CD14-positive monocyte (primary cell): ENCODE data around the gene PADI4. TPM values are rescaled to one million over a fixed set of nuclear protein-coding genes. Genes with fewer than 3 reads are reported as not detected.

Experiments used
- DNase-seq, 3 donors: peaks; one replicate each; pipeline ENCODE4 v3.0.0-alpha.2; 2011 to 2022
- H2AFZ ChIP-seq: 2 replicates; pipeline ENCODE4 v1.6.0; 2012; ENCODE audit warnings: mild to moderate bottlenecking, low read depth, low read length, inconsistent platforms; ENCODE audit not compliant: insufficient read depth, poor library complexity, severe bottlenecking
- H3K27ac ChIP-seq, 2 donors: 1 replicate in 1 of 2; 2 replicates in 1 of 2; pipeline ENCODE4 v1.5.1; 2012 to 2013; ENCODE audit warnings: low read length in 2 of 2, control low read depth in 1 of 2, inconsistent platforms in 1 of 2, low read depth in 1 of 2, mild to moderate bottlenecking in 1 of 2
- H3K27me3 ChIP-seq, 2 donors: one replicate each; pipeline versions ENCODE4 v1.6.0 to v1.6.1; 2011 to 2013; ENCODE audit warnings: low read length in 2 of 2; ENCODE audit not compliant: control insufficient read depth in 2 of 2, insufficient read depth in 2 of 2
- H3K36me3 ChIP-seq, 2 donors: replicated peaks in 1 of 2; 1 replicate in 1 of 2; 2 replicates in 1 of 2; pipeline versions ENCODE4 v1.5.1 to v1.6.1; 2012 to 2013; ENCODE audit warnings: low read length in 2 of 2, control low read depth in 1 of 2, inconsistent platforms in 1 of 2, mild to moderate bottlenecking in 1 of 2; ENCODE audit not compliant: insufficient read depth in 2 of 2, control insufficient read depth in 1 of 2
- H3K4me1 ChIP-seq, 2 donors: 1 replicate in 1 of 2; 2 replicates in 1 of 2; pipeline versions ENCODE4 v1.5.1 to v1.6.1; 2012 to 2013; ENCODE audit warnings: low read length in 2 of 2, control low read depth in 1 of 2, inconsistent platforms in 1 of 2, mild to moderate bottlenecking in 1 of 2, moderate library complexity in 1 of 2; ENCODE audit not compliant: insufficient read depth in 2 of 2, control insufficient read depth in 1 of 2
- H3K4me2 ChIP-seq: replicated peaks from 2 replicates; pipeline ENCODE3; 2012; ENCODE audit warnings: low read length, moderate library complexity, mild to moderate bottlenecking; ENCODE audit not compliant: poor library complexity, severe bottlenecking; ENCODE audit errors: extremely low read depth
- H3K4me3 ChIP-seq, 3 experiments: fragments of 200-600 bp in 1 of 3; sonication (generic) in 1 of 3; replicated peaks in 1 of 3; 1 replicate in 2 of 3; 2 replicates in 1 of 3; pipeline ENCODE4 v1.5.1; 2011 to 2013; ENCODE audit warnings: low read length in 3 of 3, mild to moderate bottlenecking in 3 of 3, control low read depth in 2 of 3, low read depth in 2 of 3, inconsistent platforms in 1 of 3, moderate library complexity in 1 of 3
- H3K79me2 ChIP-seq: 2 replicates; pipeline ENCODE4 v1.6.0; 2012; ENCODE audit warnings: mild to moderate bottlenecking, control low read depth, inconsistent platforms, low read length, moderate library complexity; ENCODE audit not compliant: insufficient read depth
- H3K9ac ChIP-seq: 2 replicates; pipeline ENCODE4 v1.6.0; 2017; ENCODE audit warnings: low read length, mild to moderate bottlenecking; ENCODE audit not compliant: insufficient read depth, poor library complexity, severe bottlenecking
- H3K9me3 ChIP-seq, 2 donors: replicated peaks in 1 of 2; 1 replicate in 1 of 2; 2 replicates in 1 of 2; pipeline versions ENCODE4 v1.5.1 to v1.6.1; 2012 to 2013; ENCODE audit warnings: low read length in 2 of 2, control low read depth in 1 of 2; ENCODE audit not compliant: control insufficient read depth in 1 of 2, insufficient read depth in 1 of 2
- H4K20me1 ChIP-seq: 2 replicates; pipeline ENCODE4 v1.6.0; 2012; ENCODE audit warnings: mild to moderate bottlenecking, low read length, control low read depth, moderate library complexity; ENCODE audit not compliant: insufficient read depth
- H3K27ac Mint-ChIP-seq, 7 donors: one replicate each; pipeline ENCODE4 v1.8.0; 2020; ENCODE audit warnings: mild to moderate bottlenecking in 7 of 7, mixed read lengths in 7 of 7, moderate library complexity in 6 of 7, inconsistent platforms in 2 of 7
- H3K27me3 Mint-ChIP-seq, 3 donors: one replicate each; pipeline ENCODE4 v1.8.0; 2021 to 2022; ENCODE audit warnings: low read depth in 3 of 3, mild to moderate bottlenecking in 3 of 3, mixed read lengths in 3 of 3, moderate library complexity in 3 of 3, inconsistent platforms in 1 of 3
- H3K36me3 Mint-ChIP-seq, 2 donors: one replicate each; pipeline ENCODE4 v1.8.0; 2020; ENCODE audit warnings: mixed read lengths in 2 of 2, inconsistent platforms in 1 of 2, mild to moderate bottlenecking in 1 of 2
- H3K4me1 Mint-ChIP-seq: one replicate; pipeline ENCODE4 v1.8.0; 2020; ENCODE audit warnings: mild to moderate bottlenecking, mixed read lengths
- H3K4me3 Mint-ChIP-seq, 2 donors: one replicate each; pipeline ENCODE4 v1.8.0; 2020; ENCODE audit warnings: mild to moderate bottlenecking in 2 of 2, mixed read lengths in 2 of 2, moderate library complexity in 1 of 2
- H3K9me3 Mint-ChIP-seq, 7 donors: one replicate each; pipeline ENCODE4 v1.8.0; 2020 to 2022; ENCODE audit warnings: mixed read lengths in 7 of 7, mild to moderate bottlenecking in 6 of 7, moderate library complexity in 6 of 7, inconsistent platforms in 2 of 7
- WGBS: methylation state at CpG from one replicate; pipeline ENCODE4 v1.1.5; 2013; ENCODE audit warnings: missing lambda C conversion rate; ENCODE audit not compliant: insufficient coverage; 5-methylcytosine and 5-hydroxymethylcytosine counted together
- intact Hi-C, 2 donors: fragments of 100-400 bp; cut with micrococcal nuclease; formaldehyde crosslinking; loops; one replicate each; pipeline versions ENCODE4 v1.15.0 to v1.15.1; 2023
- polyA plus RNA-seq, 3 donors: library from polyadenylated mRNA; depleted of rRNA in 1 of 3; unstranded in 2 of 3; stranded (reverse) in 1 of 3; fragments of 300-500 nt in 2 of 3; fragments of >200 nt in 1 of 3; fragmentation: Illumina TruSeq in 2 of 3; gene quantifications; 1 replicate in 2 of 3; 2 replicates in 1 of 3; pipeline ENCODE4 v1.2.3, GENCODE V29; 2012 to 2021
- TF ChIP-seq, protein P1 (sequence below): fragments of 200-600 bp; IDR thresholded peaks from one replicate; pipeline ENCODE4 v1.8.0; 2022; ENCODE audit warnings: antibody characterized with exemption, mild to moderate bottlenecking

Gene PADI4
- polyA plus RNA-seq, 3 donors = 160 to 356 (median 164) TPM

DNA sequence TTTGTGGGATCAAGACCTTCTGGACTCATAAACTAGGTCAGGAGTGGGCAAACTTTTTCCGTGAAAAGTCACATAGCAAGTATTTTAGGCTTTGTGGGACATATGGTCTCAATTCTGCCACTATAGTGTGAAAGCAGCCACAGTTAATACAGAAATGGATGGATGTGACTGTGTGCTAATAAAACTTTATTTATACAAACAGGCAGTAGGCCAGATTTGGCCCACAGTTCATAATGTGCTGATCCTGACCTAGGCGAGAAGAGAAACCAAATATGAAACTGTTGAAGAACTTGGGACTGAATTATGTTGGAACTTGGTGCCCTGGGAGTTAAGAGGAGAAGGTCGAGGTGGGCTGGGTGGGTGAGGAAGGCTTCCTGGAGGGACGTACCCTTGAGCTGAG lies 42.0 kb upstream of the PADI4 start:
- Histone ChIP-seq H3K4me3 (no peak overlapping the region), H2AFZ (no peak overlapping the region), H3K27me3 (no peaks in the 10 kb centered on the region), H3K4me2 (no peak overlapping the region), H3K9ac (no peak overlapping the region), H3K4me1 (no peaks in the 10 kb centered on the region), H3K9me3 (no peaks in the 10 kb centered on the region), H3K27ac (no peak overlapping the region), H3K79me2 (no peaks in the 10 kb centered on the region), H3K36me3 (no peaks in the 10 kb centered on the region), H4K20me1 (no peaks in the 10 kb centered on the region)
- Mint-ChIP-seq H3K27ac (no peak overlapping the region), H3K9me3 (peaks cover 0 to 2% (median 0%) of the 10 kb centered on the region in 7 donors), H3K4me3 (no peak overlapping the region), H3K36me3 (no peaks in the 10 kb centered on the region), H3K4me1 (no peaks in the 10 kb centered on the region), H3K27me3 (peaks cover 0 to 3% (median 2%) of the 10 kb centered on the region in 3 donors)
- intact Hi-C loops = no loop called here
- 98% methylated on average over 4 of the region's 4 CpGs for WGBS
- DNase-seq = no peak
- TF ChIP-seq, protein P1, sequence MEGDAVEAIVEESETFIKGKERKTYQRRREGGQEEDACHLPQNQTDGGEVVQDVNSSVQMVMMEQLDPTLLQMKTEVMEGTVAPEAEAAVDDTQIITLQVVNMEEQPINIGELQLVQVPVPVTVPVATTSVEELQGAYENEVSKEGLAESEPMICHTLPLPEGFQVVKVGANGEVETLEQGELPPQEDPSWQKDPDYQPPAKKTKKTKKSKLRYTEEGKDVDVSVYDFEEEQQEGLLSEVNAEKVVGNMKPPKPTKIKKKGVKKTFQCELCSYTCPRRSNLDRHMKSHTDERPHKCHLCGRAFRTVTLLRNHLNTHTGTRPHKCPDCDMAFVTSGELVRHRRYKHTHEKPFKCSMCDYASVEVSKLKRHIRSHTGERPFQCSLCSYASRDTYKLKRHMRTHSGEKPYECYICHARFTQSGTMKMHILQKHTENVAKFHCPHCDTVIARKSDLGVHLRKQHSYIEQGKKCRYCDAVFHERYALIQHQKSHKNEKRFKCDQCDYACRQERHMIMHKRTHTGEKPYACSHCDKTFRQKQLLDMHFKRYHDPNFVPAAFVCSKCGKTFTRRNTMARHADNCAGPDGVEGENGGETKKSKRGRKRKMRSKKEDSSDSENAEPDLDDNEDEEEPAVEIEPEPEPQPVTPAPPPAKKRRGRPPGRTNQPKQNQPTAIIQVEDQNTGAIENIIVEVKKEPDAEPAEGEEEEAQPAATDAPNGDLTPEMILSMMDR = no peak

DNA sequence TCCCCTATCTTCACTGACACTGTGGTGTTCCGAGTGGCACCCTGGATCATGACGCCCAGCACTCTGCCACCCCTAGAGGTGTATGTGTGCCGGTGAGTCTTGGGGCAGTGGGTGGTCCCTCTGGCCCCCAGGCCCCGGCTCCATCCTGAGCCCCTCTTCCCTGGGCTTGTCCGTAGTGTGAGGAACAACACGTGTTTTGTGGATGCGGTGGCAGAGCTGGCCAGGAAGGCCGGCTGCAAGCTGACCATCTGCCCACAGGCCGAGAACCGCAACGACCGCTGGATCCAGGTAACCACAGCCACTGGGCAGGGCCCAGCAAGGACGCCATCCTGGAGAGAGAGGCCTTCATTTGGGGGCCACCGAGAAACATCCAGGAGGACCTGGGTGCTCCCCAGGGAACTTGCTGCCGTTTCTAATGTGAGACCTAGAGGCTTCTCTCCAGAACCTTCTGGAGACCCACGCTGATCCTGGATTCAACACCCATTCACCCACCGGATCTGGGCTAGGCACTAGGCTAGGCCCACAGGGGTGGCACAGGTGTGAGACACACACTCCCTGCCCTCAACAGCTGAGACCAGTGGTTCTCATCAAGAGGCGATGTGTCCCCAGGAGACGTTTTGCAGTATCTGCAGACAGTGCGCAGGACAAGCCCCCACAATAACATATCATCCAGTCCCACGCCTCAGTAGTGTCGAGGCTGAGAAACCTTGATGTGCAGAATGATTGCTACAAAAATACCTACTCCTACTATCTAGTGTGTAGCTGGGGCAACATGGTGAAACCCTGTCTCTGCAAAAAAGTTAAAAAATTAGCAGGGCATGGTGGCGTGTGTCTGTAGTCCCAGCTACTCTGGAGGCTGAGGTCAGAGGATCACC lies 36.9 kb upstream of the PADI4 start:
- Mint-ChIP-seq H3K36me3 (no peaks in the 10 kb centered on the region), H3K27me3 (peaks cover 2 to 3% (median 2%) of the 10 kb centered on the region in 3 donors), H3K9me3 (no peaks in the 10 kb centered on the region), H3K4me1 (peaks cover 25% of the 10 kb centered on the region), H3K4me3 (no peak overlapping the region), H3K27ac (no peak overlapping the region)
- no peaks in the 10 kb centered on the region for H3K36me3 ChIP-seq
- intact Hi-C loops = no loop called here
- no peak overlapping the region for H3K27ac ChIP-seq
- H3K4me2 ChIP-seq = no peak overlapping the region
- TF ChIP-seq, protein P1 = no peak
- no peak overlapping the region for H2AFZ ChIP-seq
- no peak overlapping the region for H3K4me3 ChIP-seq
- no peaks in the 10 kb centered on the region for H3K27me3 ChIP-seq
- no peaks in the 10 kb centered on the region for H3K79me2 ChIP-seq
- H3K9me3 ChIP-seq = no peaks in the 10 kb centered on the region
- peaks cover 12 to 20% of the 10 kb centered on the region in 2 donors for H3K4me1 ChIP-seq
- no peaks in the 10 kb centered on the region for H4K20me1 ChIP-seq
- DNase-seq = no peak
- WGBS = 95% methylated on average over 20 of the region's 23 CpGs
- H3K9ac ChIP-seq = no peak overlapping the region
